HEK293 (cell line): Measurements from ENCODE around the gene CD99L2.

Experiments
- CTCF ChIP-seq: fragments of 450-650 bp; formaldehyde crosslinking; IDR thresholded peaks from 2 replicates; pipeline ENCODE4 v1.5.1; 2016; ENCODE audit warnings: missing biosample characterization, missing genetic modification characterization
- ZNF549 ChIP-seq: fragments of 450-650 bp; IDR thresholded peaks from 2 replicates; pipeline ENCODE4 v1.5.1; 2018; ENCODE audit warnings: missing biosample characterization, missing genetic modification characterization, mild to moderate bottlenecking, inconsistent platforms, moderate library complexity

- TF ChIP-seq CTCF (no peak), ZNF549 (tag by site-specific recombination) (no peak)
These were observed 9.3 kb downstream of the CD99L2 start for GRCh38 chrX:150889131-150889530.
